HG02973 (cell line): ENCODE results near the gene CCDC148.

Source experiments
- ATAC-seq: cut with Tn5 transposase; IDR thresholded peaks from one replicate; pipeline ENCODE4 v1.9.1; 2021; ENCODE audit warnings: moderate library complexity; ENCODE audit not compliant: unreplicated experiment

The CCDC148 gene

GRCh38 chr2:158221063-158222020, 235.2 kb downstream of the CCDC148 start:
- no peak for ATAC-seq

GRCh38 chr2:158217593-158217992, 239.0 kb downstream of the CCDC148 start:
- ATAC-seq = no peak

GRCh38 chr2:158214431-158214830, 242.1 kb downstream of the CCDC148 start:
- ATAC-seq = peak; percentile 96

GRCh38 chr2:158213773-158214172, 242.8 kb downstream of the CCDC148 start:
- no peak for ATAC-seq

GRCh38 chr2:158212301-158212700, 244.3 kb downstream of the CCDC148 start:
- no peak for ATAC-seq

- ATAC-seq = no peak
These were observed 245.1 kb downstream of the CCDC148 start for GRCh38 chr2:158211502-158211901.

GRCh38 chr2:158207354-158207753, 249.2 kb downstream of the CCDC148 start:
- ATAC-seq = no peak

GRCh38 chr2:158205215-158205614, 251.3 kb downstream of the CCDC148 start:
- ATAC-seq = no peak

GRCh38 chr2:158204741-158205165, 251.8 kb downstream of the CCDC148 start:
- ATAC-seq = no peak

- no peak for ATAC-seq
These were observed 254.3 kb downstream of the CCDC148 start for GRCh38 chr2:158202161-158202815.

GRCh38 chr2:158199928-158200650, 256.5 kb downstream of the CCDC148 start:
- ATAC-seq = no peak

GRCh38 chr2:158197940-158198339, 258.6 kb downstream of the CCDC148 start:
- no peak for ATAC-seq

GRCh38 chr2:158194229-158194628, 262.3 kb downstream of the CCDC148 start:
- no peak for ATAC-seq

- no peak for ATAC-seq
These were observed 263.8 kb downstream of the CCDC148 start for GRCh38 chr2:158192515-158193443.

GRCh38 chr2:158191076-158191895, 265.3 kb downstream of the CCDC148 start:
- peak; percentile 75 for ATAC-seq

GRCh38 chr2:158189526-158189925, 267.0 kb downstream of the CCDC148 start:
- peak; percentile 64 for ATAC-seq

GRCh38 chr2:158187908-158188307, 268.6 kb downstream of the CCDC148 start:
- ATAC-seq = no peak

GRCh38 chr2:158184556-158185343, 271.8 kb downstream of the CCDC148 start:
- ATAC-seq = no peak

GRCh38 chr2:158184001-158184400, 272.6 kb downstream of the CCDC148 start:
- no peak for ATAC-seq
